GM12878 (cell line): ENCODE data around the gene ACADVL. TPM values are rescaled to one million over a fixed set of nuclear protein-coding genes. Genes with fewer than 3 reads are reported as not detected.

Experiments used
- ATAC-seq: fragments of 200-7000 bp; cut with Tn5 transposase; 3 replicates; pipeline ENCODE4 v1.9.1; 2020; ENCODE audit warnings: mild to moderate bottlenecking, moderate library complexity
- BruUV-seq: library from RNA; stranded (reverse); fragments of 400-500 nt; replicated peaks from 2 replicates; lab custom pipeline; 2021; lab: Mats Ljungman, UMichigan
- CTCF ChIA-PET: fragments of 300-600 bp; sonication (Branson Sonifier 250); formaldehyde crosslinking; extraction: SDS; loops from one replicate; lab custom pipeline; 2021; ENCODE audit warnings: inconsistent platforms; lab: Yijun Ruan, JAX
- POLR2A ChIA-PET: fragments of 350-600 bp; formaldehyde crosslinking; extraction: SDS; loops from one replicate; lab custom pipeline; 2021; ENCODE audit warnings: inconsistent platforms; lab: Charles Lee
- RAD21 ChIA-PET: fragments of 300-600 bp; sonication (Branson Sonifier 250); formaldehyde crosslinking; loops from one replicate; lab custom pipeline; 2023; ENCODE audit warnings: antibody characterized with exemption; ENCODE audit not compliant: unreplicated experiment; lab: Charles Lee
- SMC1A ChIA-PET: fragments of 300-600 bp; sonication (Branson Sonifier 250); formaldehyde crosslinking; loops from one replicate; lab custom pipeline; 2023; ENCODE audit not compliant: unreplicated experiment, uncharacterized antibody; lab: Charles Lee
- DNase-seq: peaks from one replicate; pipeline ENCODE4 v3.0.0-alpha.2; 2011; ENCODE audit warnings: low read depth, low spot score
- FAIRE-seq: peaks from 3 replicates; lab custom pipeline; 2011; peaks lifted over from hg19 to GRCh38; lab: Jason Lieb, UNC
- H2AFZ ChIP-seq: 2 replicates; pipeline ENCODE4 v1.6.0; 2011; ENCODE audit warnings: low read depth, low read length, control low read depth; ENCODE audit not compliant: control insufficient read depth
- H3K27ac ChIP-seq: 2 replicates; pipeline ENCODE4 v1.5.1; 2011; ENCODE audit warnings: control low read depth; ENCODE audit not compliant: control insufficient read depth, insufficient read depth
- H3K27me3 ChIP-seq, 2 experiments: replicated peaks in 1 of 2; 2 replicates each; pipeline versions ENCODE4 v1.6.0 to v1.6.1; 2011; ENCODE audit warnings: low read length in 1 of 2; ENCODE audit not compliant: control insufficient read depth in 2 of 2, insufficient read depth in 2 of 2
- H3K36me3 ChIP-seq, 2 experiments: 2 replicates each; pipeline ENCODE4 v1.5.1; 2011; ENCODE audit warnings: low read length in 1 of 2; ENCODE audit not compliant: control insufficient read depth in 2 of 2, insufficient read depth in 2 of 2
- H3K4me1 ChIP-seq: 2 replicates; pipeline ENCODE4 v1.6.1; 2011; ENCODE audit warnings: mild to moderate bottlenecking, low read length, moderate library complexity, mixed read lengths; ENCODE audit not compliant: control insufficient read depth, insufficient read depth
- H3K4me2 ChIP-seq: 2 replicates; pipeline ENCODE4 v1.6.0; 2011; ENCODE audit warnings: control low read depth; ENCODE audit not compliant: control insufficient read depth, insufficient read depth
- H3K4me3 ChIP-seq: fragments of 200-600 bp; sonication (generic); 2 replicates; pipeline ENCODE4 v1.5.1; 2016
- H3K79me2 ChIP-seq: 2 replicates; pipeline ENCODE4 v1.6.0; 2011; ENCODE audit warnings: low read length; ENCODE audit not compliant: control insufficient read depth, insufficient read depth
- H3K9ac ChIP-seq: 2 replicates; pipeline ENCODE4 v1.8.0; 2011; ENCODE audit warnings: low read length, control low read depth, mixed read lengths; ENCODE audit not compliant: control insufficient read depth, insufficient read depth
- H3K9me3 ChIP-seq: replicated peaks from 3 replicates; pipeline ENCODE4 v1.5.1; 2011; ENCODE audit warnings: mild to moderate bottlenecking, low read length; ENCODE audit not compliant: control insufficient read depth, insufficient read depth
- H4K20me1 ChIP-seq: 2 replicates; pipeline ENCODE4 v1.6.0; 2011; ENCODE audit not compliant: control insufficient read depth, insufficient read depth
- BCLAF1 ChIP-seq: fragments of 450-650 bp; IDR thresholded peaks from 2 replicates; pipeline ENCODE4 v1.6.1; 2017; ENCODE audit warnings: antibody characterized with exemption, mild to moderate bottlenecking, moderate library complexity
- CREB1 ChIP-seq: IDR thresholded peaks from 2 replicates; pipeline ENCODE4 v1.6.1; 2012; ENCODE audit warnings: low read depth, mild to moderate bottlenecking, inconsistent platforms
- EED ChIP-seq: sonication (generic); IDR thresholded peaks from 2 replicates; pipeline ENCODE4 v1.6.1; 2016; ENCODE audit warnings: antibody characterized with exemption, low read depth
- EGR1 ChIP-seq, 2 experiments: IDR thresholded peaks; 1 replicate in 1 of 2; 2 replicates in 1 of 2; pipeline ENCODE4 v1.6.1; 2011 to 2012; ENCODE audit warnings: low read depth in 2 of 2, low read length in 2 of 2, borderline replicate concordance in 1 of 2, mild to moderate bottlenecking in 1 of 2, moderate library complexity in 1 of 2
- HDAC2 ChIP-seq: fragments of 200-600 bp; sonication (generic); IDR thresholded peaks from 2 replicates; pipeline ENCODE4 v1.6.1; 2017
- MEF2B ChIP-seq: fragments of 450-650 bp; IDR thresholded peaks from 2 replicates; pipeline ENCODE4 v1.6.1; 2018; ENCODE audit warnings: mild to moderate bottlenecking, moderate library complexity; ENCODE audit not compliant: partially characterized antibody, poor library complexity, severe bottlenecking
- NFXL1 ChIP-seq: fragments of 450-650 bp; IDR thresholded peaks from 2 replicates; pipeline ENCODE4 v1.6.1; 2017; ENCODE audit warnings: antibody characterized with exemption, mild to moderate bottlenecking, borderline replicate concordance
- PAX8 ChIP-seq: fragments of 450-650 bp; IDR thresholded peaks from 2 replicates; pipeline ENCODE4 v1.6.1; 2017; ENCODE audit warnings: mild to moderate bottlenecking, moderate library complexity
- PBX3 ChIP-seq: IDR thresholded peaks from 2 replicates; pipeline ENCODE4 v1.6.1; 2011; ENCODE audit warnings: mild to moderate bottlenecking, low read depth, low read length, moderate library complexity; ENCODE audit not compliant: insufficient replicate concordance
- RAD21 ChIP-seq: IDR thresholded peaks from 2 replicates; pipeline ENCODE4 v1.6.1; 2011; ENCODE audit warnings: mild to moderate bottlenecking, low read depth, low read length, moderate library complexity; ENCODE audit not compliant: insufficient read depth
- RAD51 ChIP-seq: fragments of 450-650 bp; IDR thresholded peaks from 2 replicates; pipeline ENCODE4 v1.6.1; 2016; ENCODE audit warnings: moderate library complexity, mild to moderate bottlenecking, inconsistent platforms
- SPI1 ChIP-seq: IDR thresholded peaks from 2 replicates; pipeline ENCODE4 v1.6.1; 2011; ENCODE audit warnings: low read depth, mild to moderate bottlenecking, low read length, moderate library complexity, borderline replicate concordance; ENCODE audit not compliant: insufficient read depth
- YBX1 ChIP-seq: fragments of 450-650 bp; IDR thresholded peaks from 2 replicates; pipeline ENCODE4 v1.6.1; 2016; ENCODE audit warnings: antibody characterized with exemption
- YY1 ChIP-seq: IDR thresholded peaks from 2 replicates; pipeline ENCODE4 v1.6.1; 2011; ENCODE audit warnings: low read depth, mild to moderate bottlenecking, low read length
- WGBS: methylation state at CpG from one replicate; pipeline ENCODE4 v1.1.6; 2016; ENCODE audit warnings: low lambda C conversion rate; ENCODE audit not compliant: insufficient replicate concordance, insufficient coverage; ENCODE audit errors: missing lambda C conversion rate; 5-methylcytosine and 5-hydroxymethylcytosine counted together
- in situ Hi-C: fragments of 300-500 bp; cut with MboI; formaldehyde crosslinking; loops from 9 replicates; pipeline ENCODE4 v1.14.3; 2018; ENCODE audit warnings: mixed read lengths
- intact Hi-C: fragments of 100-400 bp; cut with micrococcal nuclease; formaldehyde crosslinking; loops from one replicate; pipeline ENCODE4 v1.14.2; 2022; ENCODE audit not compliant: unreplicated experiment
- polyA plus RNA-seq, 11 experiments: library from polyadenylated mRNA; depleted of rRNA in 4 of 11; unstranded in 6 of 11; stranded (reverse) in 5 of 11; fragments of >200 nt; fragmentation: Nextera tagmentation in 4 of 11; fragmentation: Illumina TruSeq in 1 of 11; extraction: Ambion mirVana in 4 of 11; extraction: Trizol in 1 of 11; gene quantifications; 1 replicate in 1 of 11; 2 replicates in 10 of 11; pipeline versions ENCODE4 v1.2.1 to v1.2.3, GENCODE V29; 2011 to 2016; ENCODE audit warnings: inconsistent platforms in 2 of 11, missing spikeins in 2 of 11, low read depth in 1 of 11
- total RNA-seq, 4 experiments: library from RNA; depleted of rRNA in 3 of 4; stranded (reverse); fragments of >200 nt in 3 of 4; fragmentation: Illumina TruSeq in 1 of 4; extraction: Trizol in 1 of 4; gene quantifications; 2 replicates each; pipeline versions ENCODE4 v1.2.1 to v1.2.3, GENCODE V29; 2013 to 2021
- TF ChIP-seq, protein P1 (sequence below): fragments of 450-650 bp; IDR thresholded peaks from 2 replicates; pipeline ENCODE4 v1.6.1; 2018; ENCODE audit warnings: borderline replicate concordance, mild to moderate bottlenecking; ENCODE audit not compliant: partially characterized antibody
- TF ChIP-seq, protein P2 (sequence below): IDR thresholded peaks from 2 replicates; pipeline ENCODE4 v1.6.1; 2011; ENCODE audit warnings: low read depth, low read length, improper control_type of control experiment, borderline replicate concordance

Gene ACADVL
- total and polyA plus RNA-seq, 10 of the 15 experiments (the other 5 are each of a cell fraction or from before 2014, with no cell fraction given) = 25.4 to 232 (median 180) TPM

DNA sequence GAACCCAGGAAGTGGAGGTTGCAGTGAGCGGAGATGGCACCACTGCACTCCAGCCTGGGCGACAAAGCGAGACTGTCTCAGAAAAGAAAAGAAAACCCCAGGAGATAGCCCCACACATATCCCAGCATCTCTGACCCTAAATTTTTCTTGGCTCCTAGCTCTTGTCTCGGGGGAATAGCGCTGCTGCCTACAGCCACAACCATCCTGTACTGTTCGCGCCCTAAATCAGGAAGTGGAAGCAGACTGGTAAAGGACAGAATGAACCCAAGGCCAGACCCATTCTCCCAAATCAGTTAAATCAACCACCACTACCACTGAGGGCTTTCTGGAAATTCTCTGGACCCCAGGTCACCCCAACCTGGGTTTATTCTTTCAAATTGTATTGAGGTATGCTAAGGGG is 30.1 kb downstream of the ACADVL start:
- H4K20me1 ChIP-seq = no peaks in the 10 kb centered on the region
- peaks cover 6 to 14% of the 10 kb centered on the region in 2 experiments; a peak in 3 of 4 replicates for H3K36me3 ChIP-seq
- ATAC-seq = peak; percentile 29
- no peak for DNase-seq
- 10% methylated on average over 7 of the region's 7 CpGs for WGBS
- H3K27me3 ChIP-seq = no peaks in the 10 kb centered on the region
- H3K27ac ChIP-seq = peak overlapping the region; percentile 87
- BruUV-seq = no TSS peak
- ChIA-PET CTCF (interaction anchor here (1.0 to 3.2 kb wide), 5 partner anchors 8 to 48 kb away, joined by 3 to 18 read pairs (median 5); partner anchors contain the start of genes ACADVL, DLG4 and PHF23), POLR2A (interaction anchor here (0.6 to 4.4 kb wide), 7 partner anchors 10 to 80 kb away, joined by 3 to 99 read pairs (median 7); partner anchors contain the start of genes ACADVL, DLG4, DVL2 and GABARAP), RAD21 (interaction anchor here (0.7 to 1.4 kb wide), 8 partner anchors 9 to 633 kb away, joined by 3 to 9 read pairs (median 4); partner anchors contain the start of genes ACADVL, DLG4, DVL2 and PHF23), SMC1A (interaction anchor here (0.7 to 3.6 kb wide), 6 partner anchors 9 to 29 kb away, joined by 3 to 26 read pairs (median 4); partner anchors contain the start of genes ACADVL, DVL2, GABARAP and PHF23)
- peak overlapping the region; percentile 91 for H3K9ac ChIP-seq
- H3K79me2 ChIP-seq = peaks cover 60% of the 10 kb centered on the region
- FAIRE-seq = no peak
- H2AFZ ChIP-seq = no peak overlapping the region
- H3K4me3 ChIP-seq = peak overlapping the region; percentile 90
- no peaks in the 10 kb centered on the region for H3K9me3 ChIP-seq
- peaks cover 10% of the 10 kb centered on the region for H3K4me1 ChIP-seq
- H3K4me2 ChIP-seq = peak overlapping the region; percentile 89
- in situ Hi-C loops = no loop called here
- intact Hi-C loops = loop anchor here (1.0 kb wide), 1 partner anchor 8 kb away; the partner anchor contains the start of gene GABARAP
- TF ChIP-seq CREB1 (no peak), EED (peak; percentile 7; the same call in 1 of the 2 replicates), YY1 (no peak), SPI1 (peak; percentile 86; the same call in 1 of the 2 replicates), BCLAF1 (no peak), RAD21 (no peak), MEF2B (peak; percentile 83), EGR1 (IDR thresholded peaks at IDR 0.05; ENCODE audit: borderline replicate concordance in 1 of 2, low read depth in 2 of 2, low read length in 2 of 2) (no peak), RAD51 (no peak), PBX3 (no peak), PAX8 (no peak), YBX1 (no peak), NFXL1 (no peak), HDAC2 (no peak)
- TF ChIP-seq, protein P1, sequence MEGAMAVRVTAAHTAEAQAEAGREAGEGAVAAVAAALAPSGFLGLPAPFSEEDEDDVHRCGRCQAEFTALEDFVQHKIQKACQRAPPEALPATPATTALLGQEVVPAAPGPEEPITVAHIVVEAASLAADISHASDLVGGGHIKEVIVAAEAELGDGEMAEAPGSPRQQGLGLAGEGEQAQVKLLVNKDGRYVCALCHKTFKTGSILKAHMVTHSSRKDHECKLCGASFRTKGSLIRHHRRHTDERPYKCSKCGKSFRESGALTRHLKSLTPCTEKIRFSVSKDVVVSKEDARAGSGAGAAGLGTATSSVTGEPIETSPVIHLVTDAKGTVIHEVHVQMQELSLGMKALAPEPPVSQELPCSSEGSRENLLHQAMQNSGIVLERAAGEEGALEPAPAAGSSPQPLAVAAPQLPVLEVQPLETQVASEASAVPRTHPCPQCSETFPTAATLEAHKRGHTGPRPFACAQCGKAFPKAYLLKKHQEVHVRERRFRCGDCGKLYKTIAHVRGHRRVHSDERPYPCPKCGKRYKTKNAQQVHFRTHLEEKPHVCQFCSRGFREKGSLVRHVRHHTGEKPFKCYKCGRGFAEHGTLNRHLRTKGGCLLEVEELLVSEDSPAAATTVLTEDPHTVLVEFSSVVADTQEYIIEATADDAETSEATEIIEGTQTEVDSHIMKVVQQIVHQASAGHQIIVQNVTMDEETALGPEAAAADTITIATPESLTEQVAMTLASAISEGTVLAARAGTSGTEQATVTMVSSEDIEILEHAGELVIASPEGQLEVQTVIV = peak; percentile 20
- TF ChIP-seq, protein P2, sequence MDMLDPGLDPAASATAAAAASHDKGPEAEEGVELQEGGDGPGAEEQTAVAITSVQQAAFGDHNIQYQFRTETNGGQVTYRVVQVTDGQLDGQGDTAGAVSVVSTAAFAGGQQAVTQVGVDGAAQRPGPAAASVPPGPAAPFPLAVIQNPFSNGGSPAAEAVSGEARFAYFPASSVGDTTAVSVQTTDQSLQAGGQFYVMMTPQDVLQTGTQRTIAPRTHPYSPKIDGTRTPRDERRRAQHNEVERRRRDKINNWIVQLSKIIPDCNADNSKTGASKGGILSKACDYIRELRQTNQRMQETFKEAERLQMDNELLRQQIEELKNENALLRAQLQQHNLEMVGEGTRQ = no peak
